Left lobe of liver (tissue), 2 donors: Measurements from ENCODE around the gene HTR6. TPM values are rescaled to one million over a fixed set of nuclear protein-coding genes. Genes with fewer than 3 reads are reported as not detected.
"Not testable (repeated sequence)": the region's sequence is repeated elsewhere in the genome, so short reads cannot be mapped to it uniquely, and the experiment has no call there.

Experiments used
- ATAC-seq: fragments of 200-7000 bp; cut with Tn5 transposase; one replicate; pipeline ENCODE4 v1.9.1; 2020; ENCODE audit warnings: mild to moderate bottlenecking, moderate library complexity
- DNase-seq: peaks from one replicate; pipeline ENCODE4 v3.0.0-alpha.2; 2020; ENCODE audit warnings: low spot score
- total RNA-seq: library from RNA; stranded (reverse); gene quantifications from one replicate; pipeline ENCODE4 v1.2.1, GENCODE V29; 2021
- donor health status: DM: no; HTN: no; CAD: no; lungs with moderate emphysema.
- donor health status: DM: no; HTN: yes; CAD: no.

The HTR6 gene
- total RNA-seq, 1 donor from 2014 or later = not detected

- ATAC-seq (no peak), DNase-seq (no peak)
Observed at GRCh38 chr1:19637606-19638005, 27.1 kb upstream of the HTR6 start.

- not testable (repeated sequence) for DNase-seq, ATAC-seq
Observed at GRCh38 chr1:19639228-19639627, 25.4 kb upstream of the HTR6 start.

GRCh38 chr1:19639999-19640362 is 24.7 kb upstream of the HTR6 start:
- peak; percentile 19 for ATAC-seq
- DNase-seq = no peak

DNA sequence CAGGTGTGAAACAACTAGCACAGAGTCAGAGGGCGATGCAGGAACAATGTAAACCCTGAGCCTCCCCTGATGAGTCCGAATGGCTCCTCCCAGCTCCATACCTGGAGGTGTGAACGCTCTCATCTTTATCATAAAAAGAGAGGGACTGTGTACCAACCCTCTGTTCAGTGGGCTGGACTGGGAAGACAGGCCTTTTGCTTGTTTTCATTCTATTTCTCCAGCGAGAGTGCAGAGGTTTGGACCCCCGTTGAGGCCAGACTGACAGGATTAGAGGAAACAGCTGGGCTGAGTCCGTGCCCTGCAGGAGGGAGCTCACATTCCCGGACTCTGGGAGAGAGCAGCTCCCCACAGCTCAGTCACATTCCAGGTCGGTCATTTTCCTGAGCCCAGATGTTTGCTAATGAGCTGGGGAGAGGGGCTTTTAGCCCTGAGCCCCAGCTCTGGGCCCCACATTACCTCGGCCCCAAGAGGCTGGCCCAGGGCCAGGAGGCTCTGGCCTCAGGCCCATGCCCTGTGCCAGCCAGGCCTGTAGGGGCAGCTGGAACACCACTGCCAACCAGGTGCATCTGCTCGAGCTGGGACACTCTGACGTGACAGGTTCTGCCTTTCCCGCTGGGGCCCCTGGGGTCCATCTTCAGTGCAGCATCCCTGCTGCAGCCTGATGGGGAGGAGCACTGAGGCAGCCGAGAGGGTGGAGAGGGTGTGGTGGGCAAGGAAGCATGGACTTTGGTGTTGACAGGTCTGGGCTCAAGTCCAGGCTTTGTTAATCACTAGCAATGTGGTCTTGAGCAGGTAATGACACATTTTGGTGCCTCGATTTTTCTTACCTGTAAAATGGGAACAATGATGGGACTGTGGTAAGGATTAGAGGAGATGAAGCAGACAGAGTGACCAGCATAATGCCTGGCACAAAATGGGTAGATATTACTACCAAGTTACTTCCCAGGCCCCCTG is 24.0 kb upstream of the HTR6 start:
- DNase-seq = no peak
- peak; percentile 47 for ATAC-seq

DNA sequence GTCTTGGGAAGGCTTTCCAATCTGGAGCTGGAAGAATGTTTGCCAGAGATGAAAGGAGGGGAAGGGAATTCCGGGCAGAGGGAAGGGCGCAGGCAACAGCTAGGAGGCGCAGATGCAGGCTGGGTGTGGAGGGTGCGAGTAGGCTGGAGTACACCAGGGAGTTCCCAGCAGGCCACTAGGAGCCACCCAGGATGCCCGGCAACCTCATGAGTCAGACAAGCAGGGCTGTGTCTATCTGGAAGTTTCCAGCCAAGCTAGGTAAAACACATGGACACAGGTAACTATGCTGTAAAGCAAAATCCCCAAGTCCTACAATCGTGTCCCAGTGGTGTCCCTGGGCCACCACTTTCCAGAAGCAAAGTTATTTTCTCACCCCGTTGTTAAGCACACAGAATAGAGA is 21.6 kb upstream of the HTR6 start:
- no peak for ATAC-seq
- DNase-seq = no peak

GRCh38 chr1:19643602-19644394 is 20.9 kb upstream of the HTR6 start, which contains the start of gene NBL1:
TSS of gene NBL1 (plus strand) at chr1:19644311. CDS start at chr1:19655031, 10,720 bp downstream.
- ATAC-seq (peak; percentile 62), DNase-seq (no peak)

- ATAC-seq = peak; percentile 11
Observed at GRCh38 chr1:19644395-19644680, 20.3 kb upstream of the HTR6 start.

GRCh38 chr1:19644681-19645410 is 19.8 kb upstream of the HTR6 start:
- DNase-seq (no peak), ATAC-seq (peak; percentile 34)

More at GRCh38 chr1:19644395-19644680, 20.3 kb upstream of the HTR6 start:
- DNase-seq = no peak

DNA sequence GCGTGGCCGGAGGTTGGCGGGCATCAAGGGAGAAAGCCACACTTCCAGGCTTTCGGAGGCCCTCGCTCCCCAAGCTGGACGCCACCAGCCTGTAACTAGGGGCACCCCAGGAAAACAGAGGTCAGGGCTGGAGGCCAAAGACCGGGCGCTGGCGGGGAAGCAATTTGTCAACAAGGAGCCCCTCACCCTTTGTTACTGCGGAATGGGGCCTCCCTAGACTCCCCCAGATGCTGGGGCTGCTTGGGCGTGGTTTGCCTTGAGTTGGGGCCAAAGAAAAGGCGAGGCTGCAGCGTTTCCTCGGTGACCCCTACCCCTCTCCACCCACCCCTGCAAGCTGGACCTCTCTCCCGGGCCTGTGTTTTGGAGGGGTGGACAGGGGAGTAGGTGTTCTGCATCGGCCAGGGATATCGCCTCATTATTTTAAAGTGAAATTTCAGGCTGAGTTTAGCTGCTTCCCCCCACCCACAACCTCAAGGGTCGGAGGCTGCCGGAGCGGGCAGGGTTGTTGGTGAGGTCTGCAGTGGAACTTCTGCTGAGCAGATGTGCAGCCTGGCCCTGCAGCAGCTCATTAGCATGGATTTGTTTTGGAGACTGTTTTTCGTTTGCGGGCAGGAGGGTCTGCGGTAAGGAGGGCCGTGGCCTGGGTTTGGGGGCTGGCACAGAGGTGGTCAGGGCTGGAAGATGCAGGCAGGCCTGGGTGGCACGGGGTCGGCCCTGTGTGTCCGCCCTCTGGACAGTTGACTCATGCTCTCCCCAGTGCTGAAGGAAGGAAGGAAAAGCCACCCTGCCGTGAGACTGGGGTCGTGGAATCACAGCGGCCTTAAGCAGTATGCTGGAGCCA is 19.0 kb upstream of the HTR6 start:
- no peak for ATAC-seq
- DNase-seq = no peak

GRCh38 chr1:19646377-19647319 is 18.0 kb upstream of the HTR6 start:
- ATAC-seq = no peak
- DNase-seq = no peak

- DNase-seq (no peak), ATAC-seq (no peak)
Observed at GRCh38 chr1:19647643-19648042, 17.0 kb upstream of the HTR6 start.

DNA sequence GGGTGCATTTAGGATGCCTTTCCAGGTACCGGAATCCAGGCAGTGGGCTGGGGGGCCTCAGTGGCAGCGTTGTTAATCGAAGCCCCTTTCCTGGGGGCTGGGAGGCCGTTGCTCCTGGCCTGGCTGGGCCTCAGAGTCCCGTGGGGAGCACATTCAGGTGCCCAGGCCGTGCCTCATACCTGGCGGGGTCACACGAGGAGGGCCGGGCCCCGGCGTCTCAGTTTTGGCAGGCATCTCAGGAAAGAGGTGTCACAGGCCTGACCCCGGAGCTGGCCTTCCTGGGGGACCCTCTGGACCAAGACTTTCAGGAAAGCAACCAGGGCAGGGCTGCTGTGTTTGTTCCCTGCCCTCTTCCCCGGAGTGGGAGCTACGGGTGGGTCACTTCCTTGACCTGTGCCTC is 16.4 kb upstream of the HTR6 start:
- DNase-seq (no peak), ATAC-seq (no peak)

DNA sequence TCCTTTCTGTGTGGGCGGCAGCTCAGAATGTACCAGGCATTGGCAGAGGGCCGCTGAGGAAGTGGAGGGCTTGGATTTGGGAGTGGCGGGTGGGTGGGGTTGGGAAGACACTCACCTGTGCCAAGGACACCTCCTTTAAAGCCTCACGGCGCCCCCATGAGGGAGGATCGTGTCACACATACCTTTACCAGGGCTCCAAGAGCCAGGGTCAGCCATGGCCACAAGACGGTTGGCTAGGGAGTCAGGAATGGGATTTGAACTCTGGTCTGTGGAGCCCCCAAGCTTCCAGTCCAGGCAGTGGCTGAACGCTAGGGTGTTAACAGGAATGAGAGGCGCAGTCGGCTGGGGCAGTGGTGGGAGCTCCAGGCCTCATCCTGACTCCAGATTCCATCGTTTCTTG is 16.0 kb upstream of the HTR6 start:
- DNase-seq (no peak), ATAC-seq (no peak)

DNA sequence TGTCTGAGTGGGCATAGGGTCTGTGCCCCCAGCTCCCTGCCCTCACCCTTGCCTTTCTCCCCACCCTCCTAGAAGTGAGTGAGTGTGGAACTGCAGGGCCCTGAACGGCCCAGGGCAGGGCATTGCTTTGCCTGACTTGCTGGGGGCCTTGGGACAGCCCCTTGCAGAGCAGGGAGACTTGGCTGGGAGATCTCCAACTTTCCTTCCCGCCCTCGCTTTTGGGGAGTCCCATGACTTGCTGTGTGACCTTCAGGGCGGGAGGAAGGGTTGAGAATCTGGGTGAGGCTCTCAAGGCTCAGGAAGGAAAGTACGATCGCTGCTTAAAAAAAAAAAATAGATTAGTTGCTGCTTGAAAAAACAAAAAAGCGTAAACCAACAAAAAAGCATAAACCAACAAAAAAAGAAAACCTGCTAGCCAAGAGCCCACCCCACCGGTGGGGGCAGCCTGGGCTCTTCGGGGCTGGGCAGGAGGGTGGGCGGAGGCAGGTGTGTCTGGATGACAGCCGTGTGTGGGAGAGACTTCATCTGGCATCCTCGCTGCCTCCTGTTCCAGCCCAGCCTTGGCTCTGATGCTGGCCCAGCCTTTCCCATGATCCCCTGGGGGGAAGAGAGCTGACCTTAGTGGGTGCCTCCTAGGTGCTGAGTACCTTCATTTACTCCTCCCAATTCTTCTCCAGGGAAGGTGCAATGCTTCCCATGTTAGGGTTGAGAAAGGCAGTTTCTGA is 14.1 kb upstream of the HTR6 start:
- ATAC-seq = peak; percentile 12
- no peak for DNase-seq

DNA sequence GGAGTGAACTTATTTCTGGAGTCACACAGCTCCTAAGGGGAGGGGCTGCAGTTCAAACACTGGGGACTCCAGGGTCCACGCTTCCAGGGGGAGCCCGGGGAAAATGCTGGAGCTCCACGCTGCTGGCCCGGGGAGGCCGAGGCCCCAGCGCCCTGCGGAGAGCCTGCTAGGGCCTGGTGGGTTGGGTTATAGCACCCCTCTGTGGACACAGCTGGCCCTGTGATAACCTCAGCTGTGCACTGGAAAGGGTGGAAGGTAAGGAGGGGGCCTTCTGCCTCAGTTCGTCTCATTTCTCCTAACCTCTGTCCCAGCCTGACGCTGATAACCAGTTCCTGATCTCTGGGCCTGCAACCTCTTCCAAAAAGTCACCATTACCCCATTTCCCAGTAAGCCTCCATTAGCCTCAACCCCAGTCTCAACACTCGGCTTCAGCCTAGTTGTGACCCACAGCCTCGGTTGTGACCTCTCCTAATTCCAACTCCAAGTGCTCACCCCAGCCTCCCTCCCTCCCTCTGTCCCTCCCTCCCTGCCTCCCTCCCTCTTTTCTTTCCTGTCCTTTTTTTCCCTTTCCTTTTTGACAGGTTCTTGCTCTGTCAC is 13.4 kb upstream of the HTR6 start:
- peak; percentile 90 for ATAC-seq

GRCh38 chr1:19654386-19654785 is 10.3 kb upstream of the HTR6 start:
- DNase-seq = no peak
- no peak for ATAC-seq

More for the DNA sequence above, 13.4 kb upstream of the HTR6 start:
- DNase-seq = peak; percentile 56

DNA sequence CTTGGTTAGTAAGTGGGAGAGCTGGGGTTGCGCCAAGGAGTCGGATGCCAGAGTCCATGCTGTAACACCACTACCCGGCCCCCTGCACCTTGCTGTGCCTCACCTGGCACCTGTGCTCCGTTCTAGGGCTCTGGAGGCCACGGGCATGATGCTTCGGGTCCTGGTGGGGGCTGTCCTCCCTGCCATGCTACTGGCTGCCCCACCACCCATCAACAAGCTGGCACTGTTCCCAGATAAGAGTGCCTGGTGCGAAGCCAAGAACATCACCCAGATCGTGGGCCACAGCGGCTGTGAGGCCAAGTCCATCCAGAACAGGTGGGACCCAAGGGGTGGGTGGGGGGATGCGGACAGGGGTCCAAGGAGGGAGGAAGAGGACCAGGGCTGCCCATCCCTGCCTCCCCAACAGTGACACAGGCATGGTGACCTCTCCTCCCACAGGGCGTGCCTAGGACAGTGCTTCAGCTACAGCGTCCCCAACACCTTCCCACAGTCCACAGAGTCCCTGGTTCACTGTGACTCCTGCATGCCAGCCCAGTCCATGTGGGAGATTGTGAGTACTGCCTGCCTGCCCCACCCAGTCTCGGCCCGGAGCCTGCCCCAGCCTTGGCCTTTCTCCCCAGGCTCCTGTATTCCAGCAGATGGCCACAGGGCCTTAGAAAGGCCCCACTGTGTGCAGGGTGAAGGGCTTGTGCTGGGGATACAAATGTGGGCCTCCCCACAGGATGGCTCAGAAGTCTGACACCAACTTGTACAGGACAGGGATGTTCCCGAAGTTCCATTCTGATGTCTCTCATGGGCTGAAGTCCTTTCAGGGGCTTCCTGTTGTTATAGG is 9.6 kb upstream of the HTR6 start:
- ATAC-seq = no peak
- no peak for DNase-seq
